GM18526 (cell line): ENCODE data around the gene KCNIP1.

ENCODE experiments used
- POLR2A ChIP-seq: IDR thresholded peaks from 3 replicates; pipeline ENCODE4 v1.6.1; 2011; ENCODE audit not compliant: insufficient read length; ENCODE audit errors: extremely low read depth

The KCNIP1 gene

GRCh38 chr5:170582644-170583330 lies 79.0 kb downstream of the KCNIP1 start:
- TF ChIP-seq POLR2A, result no peak

- no peak for TF ChIP-seq POLR2A
These were observed 80.2 kb downstream of the KCNIP1 start for GRCh38 chr5:170584003-170584402.

- TF ChIP-seq POLR2A, result no peak
These were observed 80.7 kb downstream of the KCNIP1 start for GRCh38 chr5:170584450-170585058.

GRCh38 chr5:170585273-170585948 lies 81.6 kb downstream of the KCNIP1 start:
- TF ChIP-seq POLR2A, result no peak

GRCh38 chr5:170587808-170588207 lies 84.0 kb downstream of the KCNIP1 start:
- no peak for TF ChIP-seq POLR2A

GRCh38 chr5:170589643-170590042 lies 85.8 kb downstream of the KCNIP1 start:
- no peak for TF ChIP-seq POLR2A

- TF ChIP-seq POLR2A, result no peak
These were observed 86.7 kb downstream of the KCNIP1 start for GRCh38 chr5:170590566-170590965.

- no peak for TF ChIP-seq POLR2A
These were observed 87.2 kb downstream of the KCNIP1 start for GRCh38 chr5:170591054-170591453.

- TF ChIP-seq POLR2A, result no peak
These were observed 92.7 kb downstream of the KCNIP1 start for GRCh38 chr5:170596482-170597044.

GRCh38 chr5:170597109-170597751 lies 93.4 kb downstream of the KCNIP1 start:
- TF ChIP-seq POLR2A, result no peak

GRCh38 chr5:170597872-170598271 lies 94.1 kb downstream of the KCNIP1 start:
- no peak for TF ChIP-seq POLR2A

GRCh38 chr5:170599756-170600155 lies 95.9 kb downstream of the KCNIP1 start:
- no peak for TF ChIP-seq POLR2A

GRCh38 chr5:170601619-170602018 lies 97.8 kb downstream of the KCNIP1 start:
- no peak for TF ChIP-seq POLR2A

GRCh38 chr5:170603109-170603508 lies 99.3 kb downstream of the KCNIP1 start:
- no peak for TF ChIP-seq POLR2A
